GDM1 (cell line): ENCODE results near the gene OPN3.

Experiments used
- DNase-seq: peaks from one replicate; lab custom pipeline; 2025; lab: John Stamatoyannopoulos, UW

OPN3 gene

DNA sequence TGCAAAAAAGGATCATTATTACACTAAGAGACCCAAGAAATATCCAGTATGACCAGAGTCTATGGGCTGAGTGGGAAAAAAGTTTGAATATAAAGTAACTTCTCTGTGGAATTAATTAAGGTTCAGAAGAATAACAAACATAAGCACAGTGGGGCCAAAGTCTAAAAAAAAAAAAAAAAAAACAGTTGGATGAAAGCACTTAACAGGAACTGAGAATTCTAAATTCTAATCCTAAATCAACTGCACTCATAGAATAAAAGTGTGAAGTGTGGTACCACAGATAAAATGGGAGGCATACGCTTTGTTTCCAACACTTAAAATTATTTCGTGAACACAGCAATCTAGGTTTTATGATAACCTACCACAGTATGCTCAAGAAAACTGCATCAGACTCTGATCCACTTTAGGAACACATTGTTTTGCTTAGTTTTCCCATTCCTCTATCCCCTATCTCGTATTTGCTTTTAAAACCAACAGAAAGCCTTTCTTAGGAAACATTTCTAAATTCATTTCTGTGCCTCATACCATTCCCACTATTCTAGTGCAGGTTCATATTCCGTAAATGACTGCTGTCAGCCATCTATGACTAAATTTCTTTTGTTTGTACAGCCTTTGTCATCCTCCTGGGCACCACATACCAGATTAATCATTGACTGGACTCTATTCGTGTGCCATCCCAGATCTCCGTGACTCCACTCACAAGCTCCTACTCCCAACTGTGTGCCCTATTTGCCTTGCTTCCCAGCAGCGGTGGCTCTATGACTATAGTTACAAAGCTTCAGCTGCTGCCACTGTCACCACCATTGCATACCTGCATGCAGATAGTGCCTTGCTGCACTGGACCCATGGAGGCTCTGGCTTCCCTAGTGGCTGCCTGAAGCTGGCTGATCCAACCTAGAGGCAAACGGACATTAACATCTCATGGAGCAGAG lies 24.9 kb downstream of the OPN3 start:
- no peak for DNase-seq

DNA sequence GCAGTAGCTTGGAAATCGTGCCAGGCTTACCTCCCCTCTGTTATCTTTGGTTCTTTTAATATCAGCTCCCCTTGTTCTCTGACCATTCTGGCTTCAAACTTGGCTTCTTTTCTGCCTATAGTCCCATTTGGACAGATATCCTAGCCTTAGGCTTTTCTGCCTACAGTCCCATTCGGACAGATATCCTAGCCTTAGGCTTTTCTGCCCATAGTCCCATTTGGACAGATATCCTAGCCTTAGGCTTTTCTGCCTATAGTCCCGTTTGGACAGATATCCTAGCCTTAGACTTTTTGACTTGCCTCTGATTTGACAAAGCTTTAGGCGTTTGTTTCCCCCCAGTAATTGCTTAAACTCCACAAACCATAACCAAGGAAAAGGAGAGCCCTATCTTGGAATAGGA lies 25.6 kb downstream of the OPN3 start:
- DNase-seq, result no peak

DNA sequence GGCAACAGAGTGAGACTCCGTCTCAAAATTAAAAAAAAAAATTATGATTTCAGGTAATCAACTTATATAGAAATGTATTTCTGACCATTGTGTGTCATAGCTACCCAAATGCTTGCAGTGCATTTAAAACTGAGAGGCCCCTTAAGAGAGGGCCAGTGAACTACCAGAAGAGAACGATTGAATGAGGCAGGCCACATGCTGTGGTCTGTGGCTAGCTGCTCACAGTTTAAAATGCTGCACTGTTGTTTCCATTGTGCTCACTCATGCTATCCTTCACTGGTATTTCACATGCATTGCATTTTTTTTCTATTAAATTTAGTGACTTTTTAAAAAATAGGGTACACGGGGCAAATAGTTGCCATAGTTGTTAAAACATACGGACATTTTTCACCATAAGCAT lies 26.0 kb downstream of the OPN3 start:
- no peak for DNase-seq

DNA sequence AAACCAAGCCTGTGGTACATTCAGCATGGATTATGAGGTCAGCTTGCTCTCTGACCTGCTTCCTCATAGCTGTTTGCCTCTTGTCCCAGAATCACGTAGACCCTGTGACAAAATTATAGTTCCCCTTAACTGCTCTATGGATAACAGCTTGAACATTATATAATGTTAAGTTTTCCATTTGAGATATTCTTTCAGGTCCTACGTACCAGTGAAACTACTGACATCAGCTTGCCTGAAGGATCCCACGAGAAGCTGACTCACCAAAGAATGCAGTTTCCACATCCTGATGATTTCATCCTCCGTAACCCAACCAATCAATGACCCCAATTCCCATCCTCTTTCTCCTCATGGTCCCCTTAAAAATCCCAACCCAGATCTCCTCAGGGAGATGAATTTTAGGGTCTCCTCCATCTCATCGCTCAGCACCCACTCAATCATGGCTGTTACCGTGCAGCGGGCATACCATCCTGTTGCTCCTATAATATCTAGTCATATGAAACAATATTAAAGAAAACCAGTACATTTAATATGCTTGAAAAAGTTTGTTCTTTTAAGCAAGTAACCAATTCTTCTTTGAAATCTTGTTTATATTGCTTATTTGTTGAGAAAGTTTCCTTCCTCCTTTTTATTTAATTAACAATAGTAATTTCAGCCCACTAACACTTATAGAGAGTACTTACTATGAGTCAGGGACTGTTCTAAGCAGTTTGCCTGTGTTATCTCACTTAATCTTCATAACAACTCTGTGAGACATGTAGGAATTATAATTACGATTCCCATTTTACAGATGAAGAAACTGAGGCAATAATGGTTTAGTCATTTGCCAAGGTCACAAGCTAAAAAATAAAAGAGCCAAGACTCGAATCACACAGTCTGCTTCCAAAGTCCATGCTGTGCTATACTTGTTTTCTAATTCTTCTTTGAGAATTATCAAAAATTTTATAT lies 27.4 kb downstream of the OPN3 start:
- no peak for DNase-seq

DNA sequence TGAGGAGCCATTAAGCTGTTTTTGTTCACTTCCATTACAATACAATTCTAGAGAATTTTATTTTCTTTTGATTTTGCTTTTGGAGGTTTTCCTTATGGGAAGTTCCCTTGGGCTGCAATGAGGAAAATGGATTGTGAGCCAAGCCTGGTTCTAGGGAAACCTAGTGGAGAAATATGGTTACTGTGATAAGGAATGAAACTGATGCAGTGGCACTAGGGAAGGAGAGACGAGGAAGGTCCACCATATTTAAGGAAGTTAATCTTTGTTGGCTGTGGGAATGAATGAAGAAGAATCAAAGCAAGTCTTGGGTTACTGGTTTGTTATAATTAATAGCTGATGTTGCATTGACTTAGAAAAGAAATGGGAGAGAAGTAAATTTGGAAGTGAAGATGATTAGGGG lies 28.4 kb downstream of the OPN3 start:
- DNase-seq, result no peak

DNA sequence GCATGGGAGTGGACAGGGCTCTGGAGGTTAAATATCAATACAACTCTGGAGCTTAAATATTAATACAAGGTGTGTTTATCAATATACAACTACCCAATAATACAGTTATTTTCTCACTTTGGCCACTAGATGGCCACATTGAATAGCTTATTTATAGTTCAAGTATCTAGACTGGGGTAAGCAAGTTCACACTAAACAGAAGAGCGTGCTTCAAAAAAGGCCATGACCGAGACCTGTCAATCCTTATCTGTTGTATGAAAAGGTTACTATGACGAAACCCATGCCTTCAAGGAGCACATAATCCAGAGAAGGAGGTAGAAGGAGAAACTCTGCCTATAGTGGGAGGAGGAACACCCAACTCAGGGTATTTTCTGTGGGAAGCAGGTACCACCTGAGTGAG lies 29.1 kb downstream of the OPN3 start:
- peak; percentile 33 for DNase-seq

DNA sequence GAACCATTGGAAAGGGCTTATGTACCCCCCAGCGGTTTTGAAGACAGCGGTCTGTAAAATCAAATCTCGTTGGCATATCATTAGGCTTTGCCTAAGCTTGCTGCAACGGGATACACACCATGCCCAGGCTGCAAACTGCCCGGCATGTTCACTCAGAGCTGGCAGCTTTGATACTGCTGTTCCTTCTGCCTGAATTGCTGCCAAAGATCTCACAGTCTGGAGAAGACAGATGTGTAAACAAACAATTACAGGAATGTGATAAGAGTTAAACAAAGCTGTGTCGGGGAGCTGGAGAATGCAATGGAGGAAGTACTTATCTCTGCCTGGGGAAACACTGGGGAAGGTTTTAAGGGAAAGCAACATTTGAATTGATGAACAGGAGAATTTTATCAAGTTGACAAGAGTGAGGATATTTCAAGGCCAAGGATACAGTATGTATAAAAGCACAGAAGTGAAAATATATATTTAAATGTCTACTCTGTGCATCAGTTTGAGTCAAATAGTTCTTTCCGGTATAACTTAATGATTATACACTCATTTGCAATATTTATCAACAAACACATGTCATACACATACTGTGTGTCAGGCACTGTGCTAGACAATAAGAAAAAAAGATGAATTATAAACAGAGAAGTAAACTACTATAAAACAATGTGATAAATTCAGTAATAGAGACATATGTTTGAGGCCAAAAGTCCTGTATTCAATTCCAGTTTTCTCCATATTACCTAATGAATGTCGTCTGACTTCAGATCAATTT lies 29.9 kb downstream of the OPN3 start:
- DNase-seq, result no peak

DNA sequence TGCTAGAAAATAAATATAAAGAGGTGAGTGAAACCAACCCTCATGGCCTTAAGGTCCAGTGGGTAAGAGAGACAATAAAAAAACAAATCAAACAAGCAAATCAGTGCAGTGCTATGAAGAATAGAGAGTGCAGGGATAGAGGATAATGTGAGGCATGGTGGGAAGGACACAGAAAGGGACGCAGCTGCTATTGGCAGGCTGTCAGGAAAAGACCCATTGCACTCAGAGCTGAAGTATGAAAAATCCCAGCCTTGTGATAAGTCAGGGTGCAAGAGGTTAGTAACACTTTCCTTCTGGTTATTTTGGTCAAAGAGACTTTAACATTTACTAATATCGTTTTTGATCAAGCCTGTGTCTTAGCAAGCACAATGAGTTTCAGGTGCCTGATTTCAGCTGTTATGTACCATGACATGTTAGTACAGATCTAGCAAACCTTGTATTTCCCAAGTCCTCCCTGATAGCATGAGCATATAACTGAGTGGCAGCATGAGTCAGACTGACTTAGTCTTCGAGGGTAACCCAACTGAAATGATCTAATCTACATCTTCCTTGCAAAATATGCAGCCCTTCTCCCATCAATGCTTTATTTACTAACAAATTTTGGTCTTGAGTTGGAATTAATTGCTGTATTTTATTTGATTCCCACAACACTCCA lies 31.7 kb downstream of the OPN3 start:
- DNase-seq, result no peak

DNA sequence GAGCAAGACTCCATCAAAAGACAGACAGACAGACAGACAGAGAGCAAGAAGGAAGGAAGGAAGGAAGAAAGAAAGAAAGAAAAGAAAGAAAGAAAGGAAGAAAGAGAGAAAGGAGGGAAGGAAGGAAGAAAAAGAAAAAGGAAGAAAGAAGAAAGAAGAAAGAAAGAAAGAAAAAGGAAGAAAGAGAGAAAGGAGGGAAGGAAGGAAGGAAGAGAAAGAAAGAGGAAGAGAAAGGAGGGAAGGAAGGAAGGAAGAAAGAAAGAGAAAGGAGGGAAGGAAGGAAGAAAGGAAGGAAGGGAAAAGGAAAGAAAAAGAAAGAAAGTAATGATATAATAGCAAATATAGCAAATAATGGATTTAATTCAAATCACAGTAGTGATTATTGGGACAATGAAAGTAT lies 32.7 kb downstream of the OPN3 start:
- no peak for DNase-seq

DNA sequence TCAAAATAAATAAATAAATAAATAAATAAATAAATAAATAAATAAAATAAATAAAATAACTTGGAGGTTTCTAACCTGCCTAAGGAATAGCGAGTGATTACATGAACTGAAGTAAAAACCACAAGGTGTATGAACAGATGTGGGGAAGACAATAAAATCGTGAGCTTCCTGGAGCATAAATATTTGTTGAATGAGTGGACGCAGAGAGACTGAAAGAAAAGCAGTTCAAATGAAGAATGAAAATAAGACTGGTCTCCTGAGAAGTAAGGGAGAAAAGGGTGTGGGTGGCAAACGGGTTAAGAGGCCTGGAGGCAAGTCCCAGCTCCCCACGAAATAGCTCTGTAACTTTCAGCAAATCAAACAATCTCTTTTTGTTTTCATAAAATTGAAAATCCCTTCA lies 33.6 kb downstream of the OPN3 start:
- DNase-seq, result no peak

DNA sequence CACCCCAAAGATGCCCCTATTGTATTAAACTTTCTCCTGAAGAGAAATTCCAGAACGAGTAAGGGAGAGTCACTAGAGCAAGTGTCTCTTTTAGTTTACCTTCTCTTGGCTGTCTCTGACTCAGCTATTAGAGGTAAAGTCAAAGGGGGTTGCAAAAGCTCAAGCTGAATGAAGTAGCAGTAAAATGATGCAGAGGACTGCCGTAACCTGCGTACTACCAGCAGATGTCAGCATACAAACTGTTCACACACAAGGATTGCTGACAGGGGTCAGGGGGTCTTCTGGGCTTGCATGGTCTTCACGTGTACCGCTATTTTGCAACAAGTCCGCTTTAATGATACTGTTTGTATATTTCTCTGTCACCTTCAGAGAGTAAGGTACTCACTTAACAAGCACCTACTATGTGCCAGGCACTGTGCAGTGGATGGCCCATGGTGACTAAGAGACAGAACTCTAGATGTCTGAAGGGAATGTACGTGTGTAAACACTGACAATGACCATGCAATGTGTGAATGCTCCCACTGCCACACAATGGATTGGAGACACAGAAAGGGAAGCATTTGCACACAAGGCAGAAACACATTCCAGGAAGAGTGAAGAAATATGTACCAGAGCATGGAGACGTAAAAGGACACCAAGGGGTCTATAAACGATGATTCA lies 34.9 kb downstream of the OPN3 start:
- DNase-seq, result no peak

DNA sequence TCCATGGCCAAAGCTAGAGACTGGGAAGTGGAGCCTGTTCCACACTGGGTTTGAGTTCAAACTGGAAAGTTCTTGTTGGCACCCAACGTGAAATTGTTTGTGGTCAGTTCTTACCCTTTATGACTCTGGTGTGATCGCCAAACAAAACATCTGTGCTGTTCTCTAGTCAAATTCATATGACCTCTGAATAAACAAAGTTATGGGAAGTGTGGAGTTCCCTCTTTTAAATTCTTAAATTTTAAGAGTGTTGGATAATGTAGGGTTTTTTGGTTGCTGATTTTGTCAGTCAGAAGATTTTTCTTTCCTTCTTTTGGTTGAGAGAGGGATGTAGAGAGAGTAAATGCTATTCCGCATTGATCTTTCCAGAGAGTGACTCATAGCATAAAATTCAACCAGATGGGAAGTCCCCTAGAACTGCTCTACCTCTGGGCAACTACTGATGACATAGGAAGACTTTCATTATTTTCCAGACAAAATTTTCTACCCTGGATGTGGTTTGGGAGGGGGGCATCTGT lies 36.4 kb downstream of the OPN3 start:
- DNase-seq, result no peak

DNA sequence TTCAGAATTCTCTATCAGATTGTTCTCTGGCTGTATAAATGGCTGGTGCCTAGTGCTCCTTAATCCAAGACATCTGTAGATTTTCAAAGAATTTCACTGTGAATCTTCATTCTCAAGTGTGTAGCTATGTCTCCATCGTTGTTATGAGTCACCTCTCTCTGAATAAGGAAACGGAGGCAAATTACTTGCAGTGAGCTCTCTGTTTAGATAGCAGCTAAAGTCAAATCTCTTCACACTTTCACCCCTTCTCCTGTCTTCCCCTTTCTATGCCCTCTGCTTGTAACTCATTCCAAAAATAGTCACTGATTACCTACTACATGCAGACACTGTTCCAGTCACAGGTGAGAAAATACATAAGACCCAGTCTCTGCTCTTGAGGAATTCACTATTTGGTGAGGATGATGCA lies 39.7 kb downstream of the OPN3 start:
- no peak for DNase-seq

DNA sequence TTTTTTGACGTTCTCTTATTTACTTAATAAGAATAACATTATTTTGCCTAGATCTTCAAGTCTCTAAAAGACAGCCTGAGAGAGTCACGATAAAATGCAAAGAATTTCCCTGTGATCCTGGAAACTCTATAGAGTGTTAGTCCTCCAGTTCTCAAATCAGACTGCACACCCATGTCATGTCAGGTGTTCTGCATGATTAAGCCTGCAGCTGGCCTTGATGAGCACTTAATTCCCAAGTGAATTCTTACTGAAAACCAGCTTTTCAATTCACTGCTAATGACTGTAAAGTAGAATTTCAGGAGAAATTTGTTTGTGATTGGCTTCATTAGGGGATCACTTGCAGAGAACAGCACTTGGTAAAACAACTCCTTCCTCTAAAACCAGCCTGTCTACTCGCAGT lies 41.9 kb downstream of the OPN3 start:
- DNase-seq, result no peak

DNA sequence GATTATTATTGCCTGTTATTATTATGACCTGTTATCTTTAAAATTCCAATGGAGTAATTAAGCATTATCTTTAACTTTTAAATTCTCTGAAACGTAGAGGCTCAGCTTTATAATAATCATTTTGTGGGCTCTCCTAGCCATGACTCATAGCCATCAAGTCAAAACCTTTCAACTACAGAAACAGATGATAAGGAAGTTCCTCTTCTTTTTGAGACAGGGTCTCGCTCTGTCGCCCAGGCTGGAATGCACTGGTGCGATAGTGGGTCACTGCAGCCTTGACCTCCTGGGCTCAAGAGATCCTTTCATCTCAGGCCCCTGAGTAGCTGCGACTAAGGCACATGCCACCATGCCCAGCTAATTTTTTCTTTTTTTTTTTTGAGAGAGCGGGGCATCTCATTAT lies 43.5 kb downstream of the OPN3 start:
- DNase-seq, result no peak

DNA sequence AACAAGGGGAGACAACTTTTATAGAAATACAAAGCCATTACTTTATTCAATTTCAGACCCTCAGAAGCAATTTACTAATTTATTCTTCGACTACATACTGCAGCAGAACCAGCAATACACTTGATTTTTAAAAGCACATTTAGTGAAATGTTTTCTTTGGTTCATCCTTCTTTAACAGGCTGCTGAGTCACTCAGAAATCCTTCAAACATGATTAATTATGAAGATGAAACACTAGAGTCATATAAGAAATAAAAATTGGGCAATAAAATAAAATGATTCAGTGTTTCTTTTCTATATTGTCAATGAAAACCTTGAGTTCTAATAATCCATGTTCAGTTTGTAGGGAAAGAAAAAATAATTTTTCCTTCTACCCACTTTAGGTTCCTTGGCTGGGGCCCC lies 47.0 kb downstream of the OPN3 start:
- no peak for DNase-seq

DNA sequence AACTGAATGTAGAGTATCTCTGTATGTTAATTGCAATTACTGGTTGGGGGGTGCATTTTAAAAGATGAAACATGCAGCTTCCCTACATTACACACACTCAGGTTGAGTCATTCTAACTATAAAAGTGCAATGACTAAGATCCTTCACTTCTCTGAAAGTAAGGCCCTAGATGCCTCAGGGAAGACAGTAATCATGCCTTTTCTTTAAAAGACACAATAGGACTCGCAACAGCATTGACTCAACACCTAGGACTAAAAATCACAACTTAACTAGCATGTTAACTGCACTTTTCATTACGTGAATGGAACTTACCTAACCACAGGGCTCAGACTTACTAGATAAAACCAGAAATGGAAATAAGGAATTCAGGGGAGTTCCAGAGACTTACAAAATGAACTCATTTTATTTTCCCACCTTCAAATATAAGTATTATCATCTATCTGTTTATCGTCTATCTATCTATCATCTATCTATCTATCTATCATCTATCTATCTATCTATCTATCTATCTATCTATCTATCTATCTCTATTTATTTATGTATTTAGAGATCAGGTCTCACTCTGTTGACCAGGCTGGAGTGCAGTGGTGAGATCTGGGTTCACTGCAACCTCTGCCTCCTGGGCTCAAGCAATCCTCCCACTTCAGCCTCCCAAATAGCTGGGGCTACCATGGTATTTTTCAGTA lies 47.8 kb downstream of the OPN3 start:
- no peak for DNase-seq

DNA sequence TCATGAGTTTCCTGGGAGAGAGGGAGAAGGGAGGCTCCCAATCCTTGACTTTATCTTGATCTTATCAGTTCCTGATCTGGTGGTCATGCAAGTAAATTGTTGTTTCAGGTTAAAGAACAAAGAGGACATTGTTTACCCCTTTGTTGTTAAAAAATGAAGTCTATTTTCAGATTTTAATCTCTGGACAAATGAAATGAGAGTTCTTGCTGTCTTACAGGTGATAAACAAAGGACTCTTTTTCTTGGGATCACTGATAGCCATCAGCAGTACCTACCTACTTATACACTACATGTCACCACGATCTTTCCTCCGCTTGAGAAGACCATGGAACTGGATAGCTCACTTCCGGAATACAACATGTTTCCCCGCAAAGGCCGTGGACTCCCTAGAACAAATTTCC lies 48.4 kb downstream of the OPN3 start:
- no peak for DNase-seq

DNA sequence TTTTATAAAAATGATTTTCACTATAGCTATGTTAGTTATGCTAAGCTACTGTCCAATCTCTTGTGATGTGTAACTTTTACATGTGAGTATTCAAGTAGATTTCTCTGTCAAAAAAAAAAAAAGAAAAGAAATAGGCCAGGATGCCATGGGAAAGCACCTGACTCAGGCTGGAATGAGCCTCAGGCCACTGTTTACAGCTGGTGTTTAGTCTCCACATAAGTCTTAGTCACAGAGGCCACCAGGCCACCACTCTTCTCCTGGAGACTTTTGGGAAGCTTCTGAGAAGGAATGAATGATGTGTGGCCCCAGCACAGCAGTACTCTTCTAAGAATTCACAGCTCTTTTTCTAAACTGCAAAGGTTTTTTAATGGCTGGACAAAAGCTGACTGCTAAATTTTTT lies 48.9 kb downstream of the OPN3 start:
- DNase-seq, result no peak

DNA sequence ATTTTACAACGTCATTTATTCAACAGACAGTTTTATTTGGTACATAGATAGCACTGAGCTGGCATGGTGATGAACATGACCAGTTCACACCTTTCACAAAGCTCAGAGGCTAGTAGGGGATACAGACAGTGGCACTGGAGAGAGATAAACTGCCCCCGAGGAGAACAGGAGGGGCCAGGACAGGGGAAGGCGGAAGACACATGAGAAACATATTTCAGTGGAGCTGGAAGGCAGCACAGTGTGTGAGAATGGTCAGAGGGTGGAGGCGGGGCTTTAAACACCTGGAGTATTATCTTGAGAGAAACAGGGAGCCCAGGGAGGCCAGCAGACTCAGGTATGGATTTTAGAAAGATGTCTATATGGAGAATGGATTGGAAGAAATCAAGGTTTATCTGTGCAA lies 49.5 kb downstream of the OPN3 start:
- no peak for DNase-seq
